ENCODE measurements around the gene GRIN1. TPM values are rescaled to one million over a fixed set of nuclear protein-coding genes. Genes with fewer than 3 reads are reported as not detected.

Gene GRIN1
- total and polyA plus RNA-seq, 2 of the 8 experiments (the other 6 are each of a cell fraction or from before 2014, with no cell fraction given), result 0.48 to 2.1 TPM

DNA sequence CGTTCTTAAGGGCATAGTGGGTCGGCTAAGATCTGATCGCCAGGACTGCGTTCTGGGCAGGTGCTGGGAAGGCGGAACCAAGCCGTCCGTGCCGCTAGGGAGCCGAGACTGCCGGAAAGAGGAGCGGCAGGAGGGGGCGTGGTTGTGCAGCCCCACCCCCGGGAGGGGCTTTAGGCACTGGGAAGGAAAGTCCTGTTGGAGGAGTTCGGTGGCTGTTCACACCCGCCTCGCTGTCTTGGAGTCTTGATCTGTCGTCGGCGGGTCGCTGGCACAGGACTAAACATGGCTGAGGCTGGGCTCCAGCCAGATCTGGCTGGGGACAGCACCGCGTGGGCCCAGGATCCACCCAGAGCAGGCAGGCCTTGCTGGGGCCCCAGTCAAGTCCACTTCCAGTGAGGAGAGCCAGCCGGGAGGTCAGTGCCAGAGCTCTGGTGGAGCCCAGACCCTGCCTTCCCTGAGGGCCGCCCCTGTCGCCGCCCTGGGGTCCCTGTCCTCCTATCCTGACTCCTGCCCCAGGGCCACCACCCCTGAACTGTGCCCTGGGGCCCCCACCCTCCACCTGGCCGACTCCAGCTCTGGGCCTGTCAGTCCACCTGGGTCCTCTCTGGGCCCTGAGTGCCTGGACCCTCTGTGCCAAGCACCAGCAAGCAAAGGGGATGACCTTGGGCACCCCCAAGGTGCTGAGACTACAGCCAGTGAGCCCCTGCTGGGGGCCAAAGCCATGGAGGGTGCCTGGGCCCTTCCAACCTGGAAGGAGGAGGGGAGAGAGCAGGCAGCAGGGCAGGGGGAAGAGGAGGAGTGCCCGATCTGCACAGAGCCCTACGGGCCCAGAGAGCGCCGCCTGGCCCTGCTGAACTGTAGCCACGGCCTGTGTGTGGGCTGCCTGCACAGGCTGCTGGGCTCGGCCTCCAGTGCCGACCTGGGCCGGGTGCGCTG, 78.6 kb downstream of the GRIN1 start (continued):
- TF ChIP-seq, protein P1, sequence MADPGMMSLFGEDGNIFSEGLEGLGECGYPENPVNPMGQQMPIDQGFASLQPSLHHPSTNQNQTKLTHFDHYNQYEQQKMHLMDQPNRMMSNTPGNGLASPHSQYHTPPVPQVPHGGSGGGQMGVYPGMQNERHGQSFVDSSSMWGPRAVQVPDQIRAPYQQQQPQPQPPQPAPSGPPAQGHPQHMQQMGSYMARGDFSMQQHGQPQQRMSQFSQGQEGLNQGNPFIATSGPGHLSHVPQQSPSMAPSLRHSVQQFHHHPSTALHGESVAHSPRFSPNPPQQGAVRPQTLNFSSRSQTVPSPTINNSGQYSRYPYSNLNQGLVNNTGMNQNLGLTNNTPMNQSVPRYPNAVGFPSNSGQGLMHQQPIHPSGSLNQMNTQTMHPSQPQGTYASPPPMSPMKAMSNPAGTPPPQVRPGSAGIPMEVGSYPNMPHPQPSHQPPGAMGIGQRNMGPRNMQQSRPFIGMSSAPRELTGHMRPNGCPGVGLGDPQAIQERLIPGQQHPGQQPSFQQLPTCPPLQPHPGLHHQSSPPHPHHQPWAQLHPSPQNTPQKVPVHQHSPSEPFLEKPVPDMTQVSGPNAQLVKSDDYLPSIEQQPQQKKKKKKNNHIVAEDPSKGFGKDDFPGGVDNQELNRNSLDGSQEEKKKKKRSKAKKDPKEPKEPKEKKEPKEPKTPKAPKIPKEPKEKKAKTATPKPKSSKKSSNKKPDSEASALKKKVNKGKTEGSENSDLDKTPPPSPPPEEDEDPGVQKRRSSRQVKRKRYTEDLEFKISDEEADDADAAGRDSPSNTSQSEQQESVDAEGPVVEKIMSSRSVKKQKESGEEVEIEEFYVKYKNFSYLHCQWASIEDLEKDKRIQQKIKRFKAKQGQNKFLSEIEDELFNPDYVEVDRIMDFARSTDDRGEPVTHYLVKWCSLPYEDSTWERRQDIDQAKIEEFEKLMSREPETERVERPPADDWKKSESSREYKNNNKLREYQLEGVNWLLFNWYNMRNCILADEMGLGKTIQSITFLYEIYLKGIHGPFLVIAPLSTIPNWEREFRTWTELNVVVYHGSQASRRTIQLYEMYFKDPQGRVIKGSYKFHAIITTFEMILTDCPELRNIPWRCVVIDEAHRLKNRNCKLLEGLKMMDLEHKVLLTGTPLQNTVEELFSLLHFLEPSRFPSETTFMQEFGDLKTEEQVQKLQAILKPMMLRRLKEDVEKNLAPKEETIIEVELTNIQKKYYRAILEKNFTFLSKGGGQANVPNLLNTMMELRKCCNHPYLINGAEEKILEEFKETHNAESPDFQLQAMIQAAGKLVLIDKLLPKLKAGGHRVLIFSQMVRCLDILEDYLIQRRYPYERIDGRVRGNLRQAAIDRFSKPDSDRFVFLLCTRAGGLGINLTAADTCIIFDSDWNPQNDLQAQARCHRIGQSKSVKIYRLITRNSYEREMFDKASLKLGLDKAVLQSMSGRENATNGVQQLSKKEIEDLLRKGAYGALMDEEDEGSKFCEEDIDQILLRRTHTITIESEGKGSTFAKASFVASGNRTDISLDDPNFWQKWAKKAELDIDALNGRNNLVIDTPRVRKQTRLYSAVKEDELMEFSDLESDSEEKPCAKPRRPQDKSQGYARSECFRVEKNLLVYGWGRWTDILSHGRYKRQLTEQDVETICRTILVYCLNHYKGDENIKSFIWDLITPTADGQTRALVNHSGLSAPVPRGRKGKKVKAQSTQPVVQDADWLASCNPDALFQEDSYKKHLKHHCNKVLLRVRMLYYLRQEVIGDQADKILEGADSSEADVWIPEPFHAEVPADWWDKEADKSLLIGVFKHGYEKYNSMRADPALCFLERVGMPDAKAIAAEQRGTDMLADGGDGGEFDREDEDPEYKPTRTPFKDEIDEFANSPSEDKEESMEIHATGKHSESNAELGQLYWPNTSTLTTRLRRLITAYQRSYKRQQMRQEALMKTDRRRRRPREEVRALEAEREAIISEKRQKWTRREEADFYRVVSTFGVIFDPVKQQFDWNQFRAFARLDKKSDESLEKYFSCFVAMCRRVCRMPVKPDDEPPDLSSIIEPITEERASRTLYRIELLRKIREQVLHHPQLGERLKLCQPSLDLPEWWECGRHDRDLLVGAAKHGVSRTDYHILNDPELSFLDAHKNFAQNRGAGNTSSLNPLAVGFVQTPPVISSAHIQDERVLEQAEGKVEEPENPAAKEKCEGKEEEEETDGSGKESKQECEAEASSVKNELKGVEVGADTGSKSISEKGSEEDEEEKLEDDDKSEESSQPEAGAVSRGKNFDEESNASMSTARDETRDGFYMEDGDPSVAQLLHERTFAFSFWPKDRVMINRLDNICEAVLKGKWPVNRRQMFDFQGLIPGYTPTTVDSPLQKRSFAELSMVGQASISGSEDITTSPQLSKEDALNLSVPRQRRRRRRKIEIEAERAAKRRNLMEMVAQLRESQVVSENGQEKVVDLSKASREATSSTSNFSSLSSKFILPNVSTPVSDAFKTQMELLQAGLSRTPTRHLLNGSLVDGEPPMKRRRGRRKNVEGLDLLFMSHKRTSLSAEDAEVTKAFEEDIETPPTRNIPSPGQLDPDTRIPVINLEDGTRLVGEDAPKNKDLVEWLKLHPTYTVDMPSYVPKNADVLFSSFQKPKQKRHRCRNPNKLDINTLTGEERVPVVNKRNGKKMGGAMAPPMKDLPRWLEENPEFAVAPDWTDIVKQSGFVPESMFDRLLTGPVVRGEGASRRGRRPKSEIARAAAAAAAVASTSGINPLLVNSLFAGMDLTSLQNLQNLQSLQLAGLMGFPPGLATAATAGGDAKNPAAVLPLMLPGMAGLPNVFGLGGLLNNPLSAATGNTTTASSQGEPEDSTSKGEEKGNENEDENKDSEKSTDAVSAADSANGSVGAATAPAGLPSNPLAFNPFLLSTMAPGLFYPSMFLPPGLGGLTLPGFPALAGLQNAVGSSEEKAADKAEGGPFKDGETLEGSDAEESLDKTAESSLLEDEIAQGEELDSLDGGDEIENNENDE (IDR thresholded peaks at IDR 0.05; ENCODE audit: insufficient replicate concordance, low read length), result no peak
- TF ChIP-seq TBP (IDR thresholded peaks at IDR 0.05; ENCODE audit: low read depth, low read length), result no peak; the same call in 1 of the 2 replicates
- TF ChIP-seq POLR2A (IDR thresholded peaks at IDR 0.05; ENCODE audit: control extremely low read depth in 1 of 2, low read depth in 2 of 2, low read length in 2 of 2), result peak in 1 of 2 experiments; percentile 37; a peak in 1 of 3 replicates
- no peak for TF ChIP-seq KDM5A (IDR thresholded peaks at IDR 0.05; ENCODE audit: low read length)
- TF ChIP-seq RFX5 (IDR thresholded peaks at IDR 0.05; ENCODE audit: borderline replicate concordance, low read depth, low read length), result no peak
- no peak for TF ChIP-seq BACH1 (IDR thresholded peaks at IDR 0.05; ENCODE audit: low read length)
- no peak for TF ChIP-seq KDM1A (IDR thresholded peaks at IDR 0.05; ENCODE audit: borderline replicate concordance, low read length)
- TF ChIP-seq TAF7 (optimal IDR thresholded peaks at IDR 0.05; ENCODE audit: borderline replicate concordance, low read depth, low read length), result no peak

Measured in H1 (cell line).